HCT116 (cell line): ENCODE measurements around the gene ZNF683.

Experiments used
- CEBPB ChIP-seq: IDR thresholded peaks from 2 replicates; pipeline ENCODE4 v1.6.1; 2012; ENCODE audit warnings: low read depth
- CTCF ChIP-seq, 3 experiments: fragments of 200-600 bp in 1 of 3; sonication (generic) in 1 of 3; IDR thresholded peaks in 2 of 3; conservative IDR thresholded peaks in 1 of 3; 2 replicates each; pipeline ENCODE4 v1.5.1; 2012 to 2017; ENCODE audit warnings: low read depth in 2 of 3, low read length in 2 of 3, antibody characterized with exemption in 1 of 3, borderline replicate concordance in 1 of 3, control low read depth in 1 of 3, mild to moderate bottlenecking in 1 of 3, mixed read lengths in 1 of 3, mixed run types in 1 of 3, moderate library complexity in 1 of 3; ENCODE audit not compliant: insufficient read depth in 1 of 3
- EGR1 ChIP-seq: IDR thresholded peaks from 2 replicates; pipeline ENCODE4 v1.6.1; 2012; ENCODE audit warnings: low read depth
- EZH2 ChIP-seq: fragments of 200-600 bp; sonication (generic); IDR thresholded peaks from 2 replicates; pipeline ENCODE4 v1.6.1; 2017; ENCODE audit warnings: antibody characterized with exemption, mixed run types
- EZH2phosphoT487 ChIP-seq: fragments of 200-600 bp; IDR thresholded peaks from 2 replicates; pipeline ENCODE4 v1.6.1; 2018; ENCODE audit warnings: antibody characterized with exemption, borderline replicate concordance
- MAX ChIP-seq: IDR thresholded peaks from 2 replicates; pipeline ENCODE4 v1.6.1; 2012
- POLR2A ChIP-seq: IDR thresholded peaks from 2 replicates; pipeline ENCODE4 v1.7.0; 2011; ENCODE audit warnings: borderline replicate concordance; ENCODE audit not compliant: insufficient read depth, insufficient read length; ENCODE audit errors: extremely low read depth
- POLR2AphosphoS5 ChIP-seq: IDR thresholded peaks from 2 replicates; pipeline ENCODE4 v1.6.1; 2011; ENCODE audit warnings: mild to moderate bottlenecking, low read depth, low read length, moderate library complexity
- RAD21 ChIP-seq: IDR thresholded peaks from 2 replicates; pipeline ENCODE4 v1.6.1; 2012; ENCODE audit warnings: low read depth, mild to moderate bottlenecking
- REST ChIP-seq: IDR thresholded peaks from 2 replicates; pipeline ENCODE4 v1.6.1; 2012; ENCODE audit warnings: low read depth
- SP1 ChIP-seq: IDR thresholded peaks from 2 replicates; pipeline ENCODE4 v1.6.1; 2012; ENCODE audit warnings: low read depth

GRCh38 chr1:26389604-26390247, 17.2 kb upstream of the ZNF683 start:
- TF ChIP-seq CTCF (IDR thresholded peaks at IDR 0.05 in 2 of 3, conservative IDR thresholded peaks at IDR 0.05 in 1 of 3; ENCODE audit: borderline replicate concordance in 1 of 3, insufficient read depth in 1 of 3, low read depth in 2 of 3, low read length in 2 of 3) (no peak), MAX (no peak), POLR2A (no peak), EZH2phosphoT487 (no peak), SP1 (no peak), REST (no peak), POLR2AphosphoS5 (no peak), CEBPB (no peak), EGR1 (no peak), EZH2 (no peak), RAD21 (no peak)
